Type B pancreatic cell (in vitro differentiated cells): ENCODE data around the gene SCN8A. TPM values are rescaled to one million over a fixed set of nuclear protein-coding genes. Genes with fewer than 3 reads are reported as not detected.

Experiments
- DNase-seq: peaks from one replicate; pipeline ENCODE4 v3.0.0; 2021; ENCODE audit warnings: mixed read lengths; ENCODE audit not compliant: unreplicated experiment; ENCODE audit errors: extremely low spot score
- H3K27ac Mint-ChIP-seq: 2 replicates; pipeline ENCODE4 v1.8.0; 2021; ENCODE audit warnings: mild to moderate bottlenecking, mixed read lengths
- H3K27me3 Mint-ChIP-seq: 2 replicates; pipeline ENCODE4 v1.8.0; 2021; ENCODE audit warnings: mixed read lengths
- H3K36me3 Mint-ChIP-seq: 2 replicates; pipeline ENCODE4 v1.8.0; 2021; ENCODE audit warnings: mixed read lengths
- H3K4me1 Mint-ChIP-seq: one replicate; pipeline ENCODE4 v1.8.0; 2021; ENCODE audit warnings: mixed read lengths; ENCODE audit not compliant: unreplicated experiment
- H3K4me3 Mint-ChIP-seq: 2 replicates; pipeline ENCODE4 v1.8.0; 2021; ENCODE audit warnings: mild to moderate bottlenecking, mixed read lengths
- H3K9me3 Mint-ChIP-seq: 2 replicates; pipeline ENCODE4 v1.8.0; 2021; ENCODE audit warnings: mixed read lengths
- total RNA-seq: library from RNA; stranded (reverse); gene quantifications from 2 replicates; pipeline ENCODE4 v1.2.1, GENCODE V29; 2021; ENCODE audit warnings: low replicate concordance
- TF ChIP-seq, protein P1 (sequence below): fragments of 200-600 bp; sonication (generic); conservative IDR thresholded peaks from 2 replicates; pipeline ENCODE4 v1.5.0; 2021; ENCODE audit warnings: antibody characterized with exemption, mild to moderate bottlenecking

Gene SCN8A
- total RNA-seq, 1 donor from 2014 or later = 3.9 TPM

GRCh38 chr12:51833448-51834227, 242.6 kb downstream of the SCN8A start:
- no peak overlapping the region for H3K4me3 Mint-ChIP-seq
- peak overlapping the region; percentile 7 for H3K27ac Mint-ChIP-seq
- TF ChIP-seq, protein P1, sequence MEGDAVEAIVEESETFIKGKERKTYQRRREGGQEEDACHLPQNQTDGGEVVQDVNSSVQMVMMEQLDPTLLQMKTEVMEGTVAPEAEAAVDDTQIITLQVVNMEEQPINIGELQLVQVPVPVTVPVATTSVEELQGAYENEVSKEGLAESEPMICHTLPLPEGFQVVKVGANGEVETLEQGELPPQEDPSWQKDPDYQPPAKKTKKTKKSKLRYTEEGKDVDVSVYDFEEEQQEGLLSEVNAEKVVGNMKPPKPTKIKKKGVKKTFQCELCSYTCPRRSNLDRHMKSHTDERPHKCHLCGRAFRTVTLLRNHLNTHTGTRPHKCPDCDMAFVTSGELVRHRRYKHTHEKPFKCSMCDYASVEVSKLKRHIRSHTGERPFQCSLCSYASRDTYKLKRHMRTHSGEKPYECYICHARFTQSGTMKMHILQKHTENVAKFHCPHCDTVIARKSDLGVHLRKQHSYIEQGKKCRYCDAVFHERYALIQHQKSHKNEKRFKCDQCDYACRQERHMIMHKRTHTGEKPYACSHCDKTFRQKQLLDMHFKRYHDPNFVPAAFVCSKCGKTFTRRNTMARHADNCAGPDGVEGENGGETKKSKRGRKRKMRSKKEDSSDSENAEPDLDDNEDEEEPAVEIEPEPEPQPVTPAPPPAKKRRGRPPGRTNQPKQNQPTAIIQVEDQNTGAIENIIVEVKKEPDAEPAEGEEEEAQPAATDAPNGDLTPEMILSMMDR = no peak
- no peaks in the 10 kb centered on the region for H3K27me3 Mint-ChIP-seq
- no peaks in the 10 kb centered on the region for H3K9me3 Mint-ChIP-seq
- H3K36me3 Mint-ChIP-seq = peaks cover 11% of the 10 kb centered on the region
- DNase-seq = no peak
- peaks cover 42% of the 10 kb centered on the region for H3K4me1 Mint-ChIP-seq

GRCh38 chr12:51834411-51834810, 243.4 kb downstream of the SCN8A start:
- Mint-ChIP-seq H3K9me3 (no peaks in the 10 kb centered on the region), H3K4me3 (no peak overlapping the region), H3K27me3 (no peaks in the 10 kb centered on the region), H3K27ac (no peak overlapping the region), H3K36me3 (peaks cover 11% of the 10 kb centered on the region), H3K4me1 (peaks cover 47% of the 10 kb centered on the region)
- DNase-seq = no peak
- TF ChIP-seq, protein P1 = no peak

GRCh38 chr12:51836041-51836826, 245.2 kb downstream of the SCN8A start:
- Mint-ChIP-seq H3K9me3 (no peaks in the 10 kb centered on the region), H3K4me1 (peaks cover 51% of the 10 kb centered on the region), H3K4me3 (no peak overlapping the region), H3K27me3 (no peaks in the 10 kb centered on the region), H3K27ac (no peak overlapping the region), H3K36me3 (peaks cover 11% of the 10 kb centered on the region)
- no peak for DNase-seq
- TF ChIP-seq, protein P1 = no peak

DNA sequence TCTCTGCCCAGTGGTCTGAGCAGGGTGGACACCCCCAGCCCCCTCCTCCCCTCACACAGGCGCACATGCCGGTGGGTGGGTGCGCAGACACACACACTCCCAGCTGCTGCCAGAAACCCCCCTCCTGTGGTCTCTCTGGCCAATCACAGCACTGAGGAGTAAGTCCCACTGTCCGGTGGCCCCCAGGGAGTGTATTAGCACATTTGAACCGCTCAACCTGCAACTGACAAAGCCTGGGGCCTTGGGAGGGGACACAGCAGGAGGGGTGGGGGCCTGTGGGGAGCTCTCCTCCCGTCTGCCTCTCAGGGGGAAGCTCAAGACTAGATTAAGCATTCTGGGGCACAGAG, 245.8 kb downstream of the SCN8A start:
- DNase-seq = no peak
- TF ChIP-seq, protein P1 = no peak
- Mint-ChIP-seq H3K4me1 (peaks cover 56% of the 10 kb centered on the region), H3K4me3 (no peak overlapping the region), H3K36me3 (peaks cover 11% of the 10 kb centered on the region), H3K9me3 (no peaks in the 10 kb centered on the region), H3K27me3 (no peaks in the 10 kb centered on the region), H3K27ac (no peak overlapping the region)

- DNase-seq = no peak
- H3K4me3 Mint-ChIP-seq = peak overlapping the region; percentile 59
- peak overlapping the region; percentile 85 for H3K27ac Mint-ChIP-seq
- H3K36me3 Mint-ChIP-seq = peaks cover 10% of the 10 kb centered on the region
- peaks cover 56% of the 10 kb centered on the region for H3K4me1 Mint-ChIP-seq
- TF ChIP-seq, protein P1 = no peak
- no peaks in the 10 kb centered on the region for H3K27me3 Mint-ChIP-seq
- no peaks in the 10 kb centered on the region for H3K9me3 Mint-ChIP-seq
These were observed 246.3 kb downstream of the SCN8A start for GRCh38 chr12:51837286-51837685.
